Fibroblast of mammary gland (primary cell): ENCODE results near the gene ATOH8.

Source experiments
- DNase-seq: peaks from one replicate; pipeline ENCODE4 v3.0.0-alpha.2; 2010; ENCODE audit warnings: low read depth
- H3K4me3 ChIP-seq: 2 replicates; pipeline ENCODE4 v1.5.1; 2011; ENCODE audit warnings: low read depth, mild to moderate bottlenecking, low read length, moderate library complexity; ENCODE audit not compliant: control insufficient read depth
- CTCF ChIP-seq: conservative IDR thresholded peaks from 2 replicates; pipeline ENCODE4 v1.5.1; 2011; ENCODE audit warnings: low read depth, low read length, inconsistent platforms; ENCODE audit not compliant: control insufficient read depth, insufficient read depth

Gene ATOH8

GRCh38 chr2:85830645-85831044 is 76.9 kb downstream of the ATOH8 start:
- TF ChIP-seq CTCF = peak; percentile 17
- no peak overlapping the region for H3K4me3 ChIP-seq
- no peak for DNase-seq

- no peak for DNase-seq
- no peak for TF ChIP-seq CTCF
- H3K4me3 ChIP-seq = no peak overlapping the region
Measured at GRCh38 chr2:85831735-85832134, 77.9 kb downstream of the ATOH8 start.

- peak; percentile 22 for DNase-seq
- no peak for TF ChIP-seq CTCF
- H3K4me3 ChIP-seq = no peak overlapping the region
Measured at GRCh38 chr2:85834466-85834865, 80.7 kb downstream of the ATOH8 start.
